Caco-2 (cell line): ENCODE data around the gene UNC93A. TPM values are rescaled to one million over a fixed set of nuclear protein-coding genes. Genes with fewer than 3 reads are reported as not detected.

Experiments used
- BruUV-seq: library from RNA; stranded (reverse); fragments of 400-500 nt; replicated peaks from 2 replicates; lab custom pipeline; 2021; lab: Mats Ljungman, UMichigan
- CTCF ChIA-PET: fragments of 300-600 bp; sonication (Branson Sonifier 250); formaldehyde crosslinking; loops from one replicate; lab custom pipeline; 2022; ENCODE audit warnings: antibody characterized with exemption; lab: Charles Lee
- POLR2A ChIA-PET: fragments of 300-600 bp; sonication (Branson Sonifier 250); formaldehyde crosslinking; loops from one replicate; lab custom pipeline; 2022; ENCODE audit warnings: antibody characterized with exemption; lab: Charles Lee
- DNase-seq, 2 experiments: peaks; one replicate each; pipeline versions ENCODE4 v3.0.0 to v3.0.0-alpha.2; 2020 to 2022
- H3K27me3 ChIP-seq: replicated peaks from 2 replicates; pipeline ENCODE4 v1.6.0; 2011; ENCODE audit warnings: low read length; ENCODE audit not compliant: control insufficient read depth, insufficient read depth
- H3K36me3 ChIP-seq: 2 replicates; pipeline ENCODE4 v1.5.1; 2011; ENCODE audit warnings: low read length; ENCODE audit not compliant: control insufficient read depth, insufficient read depth
- H3K4me1 ChIP-seq: fragments of 250-450 bp; sonication (Bioruptor Pico); 2 replicates; pipeline ENCODE4 v1.5.1; 2020; ENCODE audit warnings: mild to moderate bottlenecking
- H3K4me3 ChIP-seq: 2 replicates; pipeline ENCODE4 v1.5.1; 2011; ENCODE audit warnings: low read depth, mild to moderate bottlenecking, control low read depth, low read length
- H3K9me3 ChIP-seq: fragments of 250-450 bp; sonication (Bioruptor Pico); 2 replicates; pipeline ENCODE4 v1.5.1; 2020; ENCODE audit warnings: mild to moderate bottlenecking, moderate library complexity
- H3K27ac Mint-ChIP-seq: one replicate; pipeline ENCODE4 v1.8.0; 2022; ENCODE audit warnings: mixed read lengths; ENCODE audit not compliant: unreplicated experiment
- H3K27me3 Mint-ChIP-seq: one replicate; pipeline ENCODE4 v1.8.0; 2022; ENCODE audit warnings: mixed read lengths; ENCODE audit not compliant: insufficient read depth, unreplicated experiment
- H3K36me3 Mint-ChIP-seq: one replicate; pipeline ENCODE4 v1.8.0; 2022; ENCODE audit warnings: mild to moderate bottlenecking, mixed read lengths; ENCODE audit not compliant: insufficient read depth, unreplicated experiment
- H3K4me1 Mint-ChIP-seq: one replicate; pipeline ENCODE4 v1.8.0; 2022; ENCODE audit warnings: low read depth, mixed read lengths; ENCODE audit not compliant: unreplicated experiment
- H3K4me3 Mint-ChIP-seq: one replicate; pipeline ENCODE4 v1.8.0; 2022; ENCODE audit warnings: mild to moderate bottlenecking, moderate library complexity, mixed read lengths; ENCODE audit not compliant: unreplicated experiment
- H3K9me3 Mint-ChIP-seq: one replicate; pipeline ENCODE4 v1.8.0; 2022; ENCODE audit warnings: mixed read lengths; ENCODE audit not compliant: unreplicated experiment
- CTCF ChIP-seq, 2 experiments: fragments of 200-600 bp in 1 of 2; IDR thresholded peaks; 1 replicate in 1 of 2; 2 replicates in 1 of 2; pipeline versions ENCODE4 v1.5.1 to v1.8.0; 2011 to 2022; ENCODE audit warnings: antibody characterized with exemption in 1 of 2, control low read depth in 1 of 2, inconsistent platforms in 1 of 2, low read depth in 1 of 2, low read length in 1 of 2, mild to moderate bottlenecking in 1 of 2, moderate library complexity in 1 of 2; ENCODE audit not compliant: insufficient read depth in 1 of 2, severe bottlenecking in 1 of 2, unreplicated experiment in 1 of 2
- intact Hi-C: fragments of 100-400 bp; cut with micrococcal nuclease; formaldehyde crosslinking; loops from one replicate; pipeline ENCODE4 v1.10.0; 2022; ENCODE audit not compliant: unreplicated experiment
- total RNA-seq: library from RNA; stranded (reverse); gene quantifications from 2 replicates; pipeline ENCODE4 v1.2.3, GENCODE V29; 2022

The UNC93A gene
- total RNA-seq, 1 experiment from 2014 or later: 32.3 TPM

- no peak for DNase-seq
- no peak overlapping the region for H3K4me3 Mint-ChIP-seq
- TF ChIP-seq CTCF (IDR thresholded peaks at IDR 0.05; ENCODE audit: insufficient read depth in 1 of 2, low read depth in 1 of 2, low read length in 1 of 2, severe bottlenecking in 1 of 2, unreplicated experiment in 1 of 2): no peak
- intact Hi-C loops: no loop called here
- no TSS peak for BruUV-seq
- Histone ChIP-seq H3K36me3 (peaks cover 4% of the 10 kb centered on the region), H3K9me3 (no peaks in the 10 kb centered on the region), H3K27me3 (no peaks in the 10 kb centered on the region), H3K4me3 (no peak overlapping the region), H3K4me1 (peaks cover 25% of the 10 kb centered on the region)
- ChIA-PET CTCF (no interaction called here), POLR2A (no interaction called here)
- H3K27ac Mint-ChIP-seq: peak overlapping the region; percentile 80
- no peaks in the 10 kb centered on the region for H3K27me3 Mint-ChIP-seq
- H3K9me3 Mint-ChIP-seq: peaks cover 9% of the 10 kb centered on the region
- H3K4me1 Mint-ChIP-seq: peaks cover 28% of the 10 kb centered on the region
- H3K36me3 Mint-ChIP-seq: peaks cover 49% of the 10 kb centered on the region
Observed at GRCh38 chr6:167304912-167305311, 13.8 kb downstream of the UNC93A start.

- no peak for DNase-seq
- intact Hi-C loops: no loop called here
- no peaks in the 10 kb centered on the region for H3K27me3 Mint-ChIP-seq
- H3K36me3 ChIP-seq: peaks cover 4% of the 10 kb centered on the region
- H3K4me3 Mint-ChIP-seq: no peak overlapping the region
- H3K4me3 ChIP-seq: no peak overlapping the region
- no TSS peak for BruUV-seq
- peak overlapping the region; percentile 80 for H3K27ac Mint-ChIP-seq
- POLR2A ChIA-PET: no interaction called here
- H3K9me3 Mint-ChIP-seq: peaks cover 9% of the 10 kb centered on the region
- CTCF ChIA-PET: no interaction called here
- peaks cover 35% of the 10 kb centered on the region for H3K4me1 Mint-ChIP-seq
- TF ChIP-seq CTCF (IDR thresholded peaks at IDR 0.05; ENCODE audit: insufficient read depth in 1 of 2, low read depth in 1 of 2, low read length in 1 of 2, severe bottlenecking in 1 of 2, unreplicated experiment in 1 of 2): no peak
- H3K4me1 ChIP-seq: peaks cover 34% of the 10 kb centered on the region
- H3K36me3 Mint-ChIP-seq: peaks cover 49% of the 10 kb centered on the region
- H3K9me3 ChIP-seq: no peaks in the 10 kb centered on the region
- no peaks in the 10 kb centered on the region for H3K27me3 ChIP-seq
Observed at GRCh38 chr6:167305796-167306195, 14.7 kb downstream of the UNC93A start.

- Mint-ChIP-seq H3K36me3 (peaks cover 55% of the 10 kb centered on the region), H3K4me1 (peaks cover 41% of the 10 kb centered on the region), H3K9me3 (peaks cover 9% of the 10 kb centered on the region), H3K27me3 (no peaks in the 10 kb centered on the region), H3K4me3 (peak overlapping the region; percentile 16), H3K27ac (peak overlapping the region; percentile 80)
- Histone ChIP-seq H3K36me3 (peaks cover 4% of the 10 kb centered on the region), H3K4me1 (peaks cover 37% of the 10 kb centered on the region), H3K4me3 (no peak overlapping the region), H3K27me3 (no peaks in the 10 kb centered on the region), H3K9me3 (no peaks in the 10 kb centered on the region)
- CTCF ChIA-PET: no interaction called here
- BruUV-seq: no TSS peak
- intact Hi-C loops: no loop called here
- no peak for DNase-seq
- POLR2A ChIA-PET: interaction anchor here (0.6 kb wide), 1 partner anchor 43 kb away, joined by 9 read pairs; no protein-coding TSS in a partner anchor
- no peak for TF ChIP-seq CTCF (IDR thresholded peaks at IDR 0.05; ENCODE audit: insufficient read depth in 1 of 2, low read depth in 1 of 2, low read length in 1 of 2, severe bottlenecking in 1 of 2, unreplicated experiment in 1 of 2)
Observed at GRCh38 chr6:167306401-167306998, 15.4 kb downstream of the UNC93A start.
